ENCODE results near the gene SH3RF3.

- TF ChIP-seq POLR2A (IDR thresholded peaks at IDR 0.05; ENCODE audit: low read length): no peak
- TF ChIP-seq GATA1 (IDR thresholded peaks at IDR 0.05; ENCODE audit: low read depth, low read length): no peak
Measured at GRCh38 chr2:109229094-109229675, 100.2 kb downstream of the SH3RF3 start.
